IMR-90 (cell line): ENCODE data around the gene APCDD1. TPM values are rescaled to one million over a fixed set of nuclear protein-coding genes. Genes with fewer than 3 reads are reported as not detected.

Experiments
- ATAC-seq: fragments of 200-7000 bp; cut with Tn5 transposase; 2 replicates; pipeline ENCODE4 v1.9.1; 2020; ENCODE audit warnings: low read depth, mild to moderate bottlenecking, moderate library complexity
- BruUV-seq: library from RNA; stranded (reverse); fragments of 400-500 nt; replicated peaks from 2 replicates; lab custom pipeline; 2021; lab: Mats Ljungman, UMichigan
- CTCF ChIA-PET: fragments of 300-600 bp; formaldehyde crosslinking; extraction: SDS; loops from one replicate; lab custom pipeline; 2021; ENCODE audit warnings: antibody characterized with exemption; lab: Yijun Ruan, JAX
- POLR2A ChIA-PET: fragments of 300-600 bp; sonication (Branson Sonifier 250); formaldehyde crosslinking; loops from one replicate; lab custom pipeline; 2022; ENCODE audit warnings: antibody characterized with exemption; ENCODE audit not compliant: unreplicated experiment; lab: Charles Lee
- DNase-seq: peaks from one replicate; pipeline ENCODE4 v3.0.0; 2013
- H2AFZ ChIP-seq: replicated peaks from 2 replicates; pipeline ENCODE3; 2013; ENCODE audit warnings: low read length, mild to moderate bottlenecking; ENCODE audit not compliant: poor library complexity
- H2AK5ac ChIP-seq: 2 replicates; pipeline ENCODE4 v1.6.1; 2013; ENCODE audit warnings: low read depth, low read length, inconsistent platforms
- H2AK9ac ChIP-seq: replicated peaks from 2 replicates; pipeline ENCODE3; 2013; ENCODE audit warnings: mild to moderate bottlenecking, low read depth, low read length, moderate library complexity; ENCODE audit not compliant: poor library complexity
- H2BK120ac ChIP-seq: 2 replicates; pipeline ENCODE4 v1.6.1; 2013; ENCODE audit warnings: low read depth, low read length, inconsistent platforms
- H2BK15ac ChIP-seq: 3 replicates; pipeline ENCODE4 v1.6.1; 2013; ENCODE audit warnings: low read depth, low read length, inconsistent platforms
- H2BK20ac ChIP-seq: 2 replicates; pipeline ENCODE4 v1.6.1; 2013; ENCODE audit warnings: low read depth, mild to moderate bottlenecking, inconsistent platforms, low read length, moderate library complexity
- H2BK5ac ChIP-seq: 2 replicates; pipeline ENCODE4 v1.6.1; 2013; ENCODE audit warnings: mild to moderate bottlenecking, low read depth, low read length, inconsistent platforms; ENCODE audit not compliant: poor library complexity, severe bottlenecking
- H3K14ac ChIP-seq: replicated peaks from 2 replicates; pipeline ENCODE4 v1.6.1; 2013; ENCODE audit warnings: low read depth, low read length, inconsistent platforms
- H3K18ac ChIP-seq: 2 replicates; pipeline ENCODE4 v1.6.1; 2013; ENCODE audit warnings: low read depth, low read length, control low read depth
- H3K23ac ChIP-seq: 2 replicates; pipeline ENCODE4 v1.6.1; 2013; ENCODE audit warnings: low read depth, low read length, inconsistent platforms
- H3K27ac ChIP-seq: 2 replicates; pipeline ENCODE4 v1.5.1; 2013; ENCODE audit warnings: mild to moderate bottlenecking, control low read depth, low read length; ENCODE audit not compliant: insufficient read depth
- H3K27me3 ChIP-seq: 2 replicates; pipeline ENCODE4 v1.6.1; 2013; ENCODE audit warnings: low read length; ENCODE audit not compliant: control insufficient read depth, insufficient read depth
- H3K36me3 ChIP-seq: 2 replicates; pipeline ENCODE4 v1.6.1; 2013; ENCODE audit warnings: low read length, mixed read lengths; ENCODE audit not compliant: control insufficient read depth, insufficient read depth
- H3K4ac ChIP-seq: 2 replicates; pipeline ENCODE4 v1.6.1; 2013; ENCODE audit warnings: low read depth, low read length, inconsistent platforms
- H3K4me1 ChIP-seq: 2 replicates; pipeline ENCODE4 v1.6.1; 2013; ENCODE audit warnings: low read length, mixed read lengths; ENCODE audit not compliant: control insufficient read depth, insufficient read depth
- H3K4me2 ChIP-seq: 2 replicates; pipeline ENCODE4 v1.6.1; 2013; ENCODE audit warnings: low read depth, mild to moderate bottlenecking, control low read depth, low read length, moderate library complexity
- H3K4me3 ChIP-seq: 2 replicates; pipeline ENCODE4 v1.5.1; 2013; ENCODE audit warnings: low read depth, mild to moderate bottlenecking, control low read depth, low read length, moderate library complexity; ENCODE audit not compliant: insufficient read depth
- H3K56ac ChIP-seq: 2 replicates; pipeline ENCODE4 v1.6.1; 2013; ENCODE audit warnings: low read length, inconsistent platforms; ENCODE audit not compliant: insufficient read depth; ENCODE audit errors: extremely low read depth
- H3K79me1 ChIP-seq, 2 experiments: 2 replicates each; pipeline ENCODE4 v1.6.1; 2013; ENCODE audit warnings: low read length in 2 of 2, inconsistent platforms in 1 of 2, low read depth in 1 of 2
- H3K9ac ChIP-seq: 2 replicates; pipeline ENCODE4 v1.6.1; 2013; ENCODE audit warnings: low read depth, low read length, control low read depth
- H3K9me1 ChIP-seq: 2 replicates; pipeline ENCODE4 v1.6.1; 2013; ENCODE audit warnings: low read length, inconsistent platforms; ENCODE audit not compliant: insufficient read depth
- H3K9me3 ChIP-seq: 2 replicates; pipeline ENCODE4 v1.6.1; 2013; ENCODE audit warnings: low read length; ENCODE audit not compliant: control insufficient read depth, insufficient read depth
- H4K20me1 ChIP-seq: 2 replicates; pipeline ENCODE4 v1.6.1; 2013; ENCODE audit warnings: low read length, inconsistent platforms; ENCODE audit not compliant: insufficient read depth
- H4K5ac ChIP-seq: 2 replicates; pipeline ENCODE4 v1.6.1; 2013; ENCODE audit warnings: mild to moderate bottlenecking, low read depth, low read length, control low read depth
- H4K8ac ChIP-seq, 2 experiments: 2 replicates each; pipeline ENCODE4 v1.6.1; 2013; ENCODE audit warnings: low read depth in 2 of 2, low read length in 2 of 2, control low read depth in 1 of 2, inconsistent platforms in 1 of 2
- H4K91ac ChIP-seq: 2 replicates; pipeline ENCODE4 v1.6.1; 2013; ENCODE audit warnings: low read depth, low read length, inconsistent platforms; ENCODE audit not compliant: insufficient read depth
- CTCF ChIP-seq: conservative IDR thresholded peaks from 2 replicates; pipeline ENCODE4 v1.5.1; 2012; ENCODE audit warnings: mild to moderate bottlenecking, low read depth, low read length, improper control_type of control experiment
- ELK1 ChIP-seq: fragments of 150-350 bp; IDR thresholded peaks from 2 replicates; pipeline ENCODE4 v1.6.1; 2016; ENCODE audit warnings: low read depth, mild to moderate bottlenecking, low read length, moderate library complexity, borderline replicate concordance
- POLR2A ChIP-seq: IDR thresholded peaks from 2 replicates; pipeline ENCODE4 v1.6.1; 2012; ENCODE audit warnings: mild to moderate bottlenecking, low read depth, low read length
- WGBS, 2 experiments: methylation state at CpG; one replicate each; pipeline versions ENCODE4 v1.1.5 to v1.1.7; 2013; ENCODE audit warnings: missing lambda C conversion rate in 2 of 2; ENCODE audit not compliant: insufficient read length in 1 of 2; ENCODE audit errors: extremely low coverage in 2 of 2; 5-methylcytosine and 5-hydroxymethylcytosine counted together
- dilution Hi-C: fragments of 300-500 bp; cut with HindIII; formaldehyde crosslinking; loops from one replicate; pipeline ENCODE4 v1.14.3; 2018; ENCODE audit warnings: low sequenced_read_pairs; ENCODE audit not compliant: unreplicated experiment
- in situ Hi-C: fragments of 300-500 bp; cut with MboI; formaldehyde crosslinking; loops from 3 replicates; pipeline ENCODE4 v1.14.3; 2019; ENCODE audit warnings: low sequenced_read_pairs, inconsistent platforms, mixed read lengths
- intact Hi-C: fragments of 100-400 bp; cut with micrococcal nuclease; formaldehyde crosslinking; loops from 2 replicates; pipeline ENCODE4 v1.10.0; 2022
- polyA plus RNA-seq, 3 experiments: library from polyadenylated mRNA; depleted of rRNA; stranded (reverse); fragments of >200 nt; gene quantifications; 2 replicates each; pipeline ENCODE4 v1.2.3, GENCODE V29; 2012; ENCODE audit warnings: low replicate concordance in 1 of 3
- total RNA-seq: library from RNA; depleted of rRNA; stranded (reverse); fragments of >200 nt; gene quantifications from 2 replicates; pipeline ENCODE4 v1.2.3, GENCODE V29; 2012

The APCDD1 gene
- total and polyA plus RNA-seq, 2 of the 4 experiments (the other 2 are of a cell fraction) = 1.1 to 2.2 TPM

- BruUV-seq = no TSS peak
- no peak overlapping the region for H3K27ac ChIP-seq
- H2BK120ac ChIP-seq = no peak overlapping the region
- WGBS, 2 experiments = no CpG with 5 or more reads among the region's 1 CpG
- H4K20me1 ChIP-seq = no peaks in the 10 kb centered on the region
- H3K9me3 ChIP-seq = no peaks in the 10 kb centered on the region
- no peak overlapping the region for H3K4ac ChIP-seq
- in situ Hi-C loops = no loop called here
- no peak overlapping the region for H2AK5ac ChIP-seq
- no peak overlapping the region for H3K9ac ChIP-seq
- no peak for TF ChIP-seq CTCF
- no peak for TF ChIP-seq ELK1
- TF ChIP-seq POLR2A = no peak
- intact Hi-C loops = no loop called here
- H4K91ac ChIP-seq = no peak overlapping the region
- H3K4me1 ChIP-seq = peaks cover 8% of the 10 kb centered on the region; the same call in 1 of the 2 replicates
- no peak overlapping the region for H2AK9ac ChIP-seq
- no peak for DNase-seq
- no peaks in the 10 kb centered on the region for H3K79me1 ChIP-seq
- H3K23ac ChIP-seq = no peak overlapping the region
- CTCF ChIA-PET = no interaction called here
- H2AFZ ChIP-seq = no peak overlapping the region
- POLR2A ChIA-PET = no interaction called here
- no peak for ATAC-seq
- no peak overlapping the region for H3K4me2 ChIP-seq
- H3K36me3 ChIP-seq = no peaks in the 10 kb centered on the region
- H3K9me1 ChIP-seq = peaks cover 8% of the 10 kb centered on the region; the same call in 1 of the 2 replicates
- no peak overlapping the region for H2BK5ac ChIP-seq
- no peak overlapping the region for H3K14ac ChIP-seq
- no peak overlapping the region for H4K5ac ChIP-seq
- H2BK20ac ChIP-seq = no peak overlapping the region
- H3K18ac ChIP-seq = no peak overlapping the region
- no peak overlapping the region for H3K56ac ChIP-seq
- no peak overlapping the region for H3K4me3 ChIP-seq
- H3K27me3 ChIP-seq = peaks cover 34% of the 10 kb centered on the region
- H2BK15ac ChIP-seq = no peak overlapping the region
- no peak overlapping the region for H4K8ac ChIP-seq
- dilution Hi-C loops = no loop called here
These were observed 11.4 kb upstream of the APCDD1 start for GRCh38 chr18:10443001-10443400.
